Stimulated activated CD8-positive, alpha-beta memory T cell treated with anti-CD3 and anti-CD28 coated beads, Interleukin-7, amount 100 ng/mL, for 4 hours (primary cell): ENCODE data around the gene GNAZ.

Experiments used
- DNase-seq, 2 donors: peaks; one replicate each; pipeline ENCODE4 v3.0.0-alpha.2; 2020; ENCODE audit warnings: low read depth in 2 of 2

Gene GNAZ

DNA sequence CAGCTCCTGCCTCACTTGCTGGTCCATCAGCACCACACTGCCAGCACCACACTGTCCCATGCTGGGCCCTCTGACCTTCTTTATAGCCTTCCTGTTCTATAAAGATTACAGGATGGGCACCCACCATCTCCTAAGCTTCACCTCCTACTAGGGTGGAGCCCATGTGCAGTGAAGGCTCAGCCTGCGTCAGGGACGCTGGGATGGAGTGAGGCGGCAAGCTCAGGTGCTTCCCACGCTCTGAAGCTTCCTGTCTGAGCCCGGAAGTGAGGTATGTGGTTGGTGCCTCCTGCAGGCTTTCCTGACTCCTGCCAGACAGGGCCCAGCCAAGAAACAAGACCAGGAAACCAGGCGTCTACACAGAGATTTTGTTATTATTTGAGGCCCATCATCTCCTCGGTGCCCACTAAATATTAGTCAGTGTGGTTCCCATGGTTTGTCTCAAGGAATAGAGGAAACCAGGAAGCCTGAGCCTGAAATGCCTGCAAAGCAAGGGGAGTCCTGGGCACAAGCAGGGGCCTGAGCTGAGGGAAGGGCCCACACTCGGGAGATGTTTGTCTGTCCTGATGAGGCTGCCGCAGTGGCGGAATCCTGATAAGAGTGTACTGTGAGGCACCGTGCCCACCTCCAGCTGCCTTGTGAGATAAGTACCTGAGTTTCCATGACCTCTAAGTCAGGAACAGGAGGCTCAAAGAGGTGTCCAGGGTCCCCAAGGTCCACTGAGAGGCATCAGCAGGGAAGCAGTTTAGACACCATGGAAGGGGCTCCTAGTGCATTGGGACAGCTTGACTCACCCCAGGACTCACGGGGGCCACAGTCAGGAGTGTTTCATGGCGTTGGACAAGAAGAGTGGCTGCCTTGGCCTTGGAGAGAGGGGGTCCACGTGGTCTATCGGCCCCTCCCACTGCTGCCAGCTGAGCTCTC, 49.4 kb downstream of the GNAZ start:
- DNase-seq: peak; percentile 14 to 21

GRCh38 chr22:23120415-23120899, 50.1 kb downstream of the GNAZ start:
- no peak for DNase-seq

GRCh38 chr22:23121000-23121421, 50.7 kb downstream of the GNAZ start:
- no peak for DNase-seq

DNA sequence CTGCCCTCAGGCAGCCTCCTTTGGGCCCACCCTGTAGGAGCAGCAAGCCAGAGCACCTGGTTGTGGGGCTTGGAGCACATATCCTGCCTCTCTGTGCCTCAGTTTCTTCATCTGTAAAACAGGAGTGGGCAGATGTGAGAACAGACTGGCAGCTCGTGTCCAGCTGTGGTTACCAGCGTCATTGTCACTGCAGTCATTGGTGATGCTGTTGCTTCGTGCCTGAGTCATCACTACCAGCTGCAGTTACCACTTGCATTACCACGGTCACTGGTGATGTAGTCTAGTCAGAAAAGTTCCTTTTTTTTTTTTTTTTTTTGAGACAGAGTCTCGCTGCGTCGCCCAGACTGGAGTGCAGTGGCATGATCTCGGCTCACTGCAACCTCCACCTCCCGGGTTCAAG, 51.1 kb downstream of the GNAZ start:
- no peak for DNase-seq

DNA sequence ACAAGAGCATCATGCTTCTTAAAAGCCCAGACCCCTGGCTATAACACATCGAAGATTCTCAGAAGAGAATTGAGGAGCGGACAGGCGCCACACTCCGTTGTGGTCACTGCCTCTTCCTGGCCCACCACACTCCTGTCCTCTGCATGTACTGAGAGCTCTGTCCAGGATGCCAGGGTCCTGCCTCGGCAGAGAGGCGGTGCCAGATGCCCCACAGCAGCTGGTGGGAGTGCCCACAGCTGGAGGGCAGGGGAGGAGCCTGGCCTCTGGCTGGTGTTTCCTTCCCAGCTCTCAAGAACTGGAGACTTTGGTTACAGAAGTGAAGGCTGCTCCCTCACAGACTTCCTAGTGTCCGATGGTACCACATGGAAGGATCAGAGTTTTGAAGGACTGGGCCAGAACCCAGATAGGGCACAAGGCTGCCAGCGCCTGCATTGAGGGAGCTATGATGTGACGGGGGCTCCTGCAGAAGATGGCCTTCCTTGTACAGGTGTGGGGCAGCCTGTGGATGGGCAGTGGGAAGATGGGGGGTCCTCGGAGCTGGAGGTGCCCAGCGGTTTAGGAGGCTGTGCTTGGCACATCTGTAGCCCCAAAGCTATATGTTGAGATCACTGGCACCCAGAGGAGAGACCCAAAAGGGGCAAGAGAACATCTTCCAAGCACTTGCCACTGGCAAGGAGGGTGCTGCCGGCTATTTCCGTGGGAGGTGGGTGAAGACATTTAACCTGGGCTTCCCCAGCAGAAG, 52.1 kb downstream of the GNAZ start:
- no peak for DNase-seq

GRCh38 chr22:23122992-23123803, 52.9 kb downstream of the GNAZ start:
- no peak for DNase-seq

DNA sequence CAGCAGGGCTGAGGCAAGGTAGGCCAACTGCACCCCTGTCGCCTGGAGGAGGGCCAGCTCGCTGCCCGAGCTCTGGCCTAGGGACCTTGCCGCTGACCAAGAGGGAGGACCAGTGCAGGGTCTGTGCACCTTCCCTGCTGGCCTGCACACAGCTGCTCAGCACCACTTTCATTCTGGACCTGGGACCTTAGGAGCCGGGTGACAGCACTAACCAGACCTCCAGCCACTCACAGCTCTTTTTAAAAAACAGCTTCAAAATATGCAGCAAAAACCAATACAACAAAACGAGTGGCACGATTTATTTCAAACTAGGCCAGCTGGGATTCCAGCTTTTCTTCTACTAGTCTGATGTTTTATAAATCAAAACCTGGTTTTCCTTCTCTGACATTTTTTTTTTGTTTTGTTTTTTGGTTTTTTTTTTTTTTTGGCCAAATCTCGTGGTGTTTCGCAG, 53.5 kb downstream of the GNAZ start:
- DNase-seq: no peak

GRCh38 chr22:23124611-23125511, 54.5 kb downstream of the GNAZ start:
- DNase-seq: no peak

- DNase-seq: no peak
These were observed 55.3 kb downstream of the GNAZ start for GRCh38 chr22:23125512-23126103.

- DNase-seq: no peak
These were observed 56.1 kb downstream of the GNAZ start for GRCh38 chr22:23126165-23127054.

- DNase-seq: no peak
These were observed 56.9 kb downstream of the GNAZ start for GRCh38 chr22:23127055-23127756.

- no peak for DNase-seq
These were observed 57.5 kb downstream of the GNAZ start for GRCh38 chr22:23127788-23128187.

DNA sequence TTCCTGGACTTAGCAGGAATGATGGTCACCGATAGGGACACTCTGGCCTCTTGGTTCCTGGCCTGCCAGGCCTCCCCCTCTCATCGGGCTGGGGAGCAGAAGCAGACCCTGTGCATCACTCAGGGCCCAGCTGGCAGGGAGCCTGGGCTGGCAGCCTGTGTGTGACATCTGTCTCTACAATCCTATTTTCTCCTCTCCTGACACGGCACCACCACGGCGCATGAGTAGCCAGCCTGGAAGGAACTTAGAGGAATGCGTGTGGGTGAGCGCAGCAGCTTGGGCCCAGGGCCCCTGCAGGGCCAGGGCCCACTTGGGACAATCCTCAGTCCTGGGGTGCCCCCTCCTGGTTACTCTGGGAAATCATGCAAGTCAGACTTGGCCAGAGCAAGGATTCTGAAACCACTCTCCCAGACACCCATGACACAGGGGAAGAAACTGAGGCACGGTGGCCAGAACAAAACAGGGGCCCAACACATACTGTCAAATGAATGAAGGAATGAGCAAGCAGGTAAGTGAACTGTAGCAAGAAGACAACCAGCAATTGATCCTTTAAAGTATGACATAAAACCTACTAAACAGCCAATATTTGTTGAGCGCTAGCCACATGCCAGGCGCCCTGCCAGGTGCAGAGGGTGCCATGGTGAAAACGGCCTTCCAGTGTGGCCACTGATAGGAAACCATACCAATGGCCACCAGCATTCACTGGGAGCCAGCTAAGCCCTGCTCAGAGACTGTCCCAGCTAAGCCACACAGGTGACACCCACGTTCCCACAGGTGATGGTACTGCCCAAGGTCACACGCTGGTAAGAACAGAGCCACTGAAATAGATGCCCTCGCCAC, 58.2 kb downstream of the GNAZ start:
- DNase-seq: peak; percentile 51 to 59

DNA sequence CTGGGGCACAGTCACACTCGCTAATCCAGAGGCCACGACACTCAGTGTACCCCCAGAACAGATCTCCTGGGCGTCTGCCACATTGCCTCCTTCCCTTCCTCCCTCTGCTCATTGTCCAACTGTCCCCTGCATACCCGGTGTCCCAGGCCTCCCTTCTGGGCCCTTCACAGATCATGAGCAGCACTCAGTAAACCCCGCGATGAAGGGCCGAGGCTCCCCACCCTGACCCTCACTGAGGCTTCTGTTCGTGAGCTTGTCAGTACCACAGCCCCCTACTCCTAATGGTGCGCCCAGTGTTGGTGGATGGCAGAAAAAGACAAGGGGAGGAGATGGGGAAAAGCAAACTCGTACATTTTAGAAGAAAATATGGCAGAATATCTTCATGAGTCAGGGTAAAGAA, 58.8 kb downstream of the GNAZ start:
- DNase-seq: no peak

DNA sequence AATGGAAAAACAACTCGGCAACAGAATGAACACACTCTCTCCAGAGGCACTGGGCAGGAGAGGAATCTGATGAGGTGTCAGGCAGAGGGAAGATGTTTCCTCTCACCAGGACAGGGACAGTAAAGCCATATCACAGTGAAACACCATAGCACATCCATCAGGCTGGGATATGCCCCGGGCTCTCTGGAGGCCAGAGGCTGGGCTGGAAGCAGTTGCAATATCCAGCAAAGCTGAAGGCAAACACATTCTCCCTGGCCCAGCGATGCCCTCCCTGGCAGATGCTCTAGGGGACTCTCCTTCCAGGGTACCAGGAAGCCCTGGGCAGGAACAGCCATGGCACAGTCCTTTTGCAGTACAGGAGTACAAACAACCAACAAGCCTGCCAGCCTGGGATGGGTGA, 60.4 kb downstream of the GNAZ start:
- no peak for DNase-seq

DNA sequence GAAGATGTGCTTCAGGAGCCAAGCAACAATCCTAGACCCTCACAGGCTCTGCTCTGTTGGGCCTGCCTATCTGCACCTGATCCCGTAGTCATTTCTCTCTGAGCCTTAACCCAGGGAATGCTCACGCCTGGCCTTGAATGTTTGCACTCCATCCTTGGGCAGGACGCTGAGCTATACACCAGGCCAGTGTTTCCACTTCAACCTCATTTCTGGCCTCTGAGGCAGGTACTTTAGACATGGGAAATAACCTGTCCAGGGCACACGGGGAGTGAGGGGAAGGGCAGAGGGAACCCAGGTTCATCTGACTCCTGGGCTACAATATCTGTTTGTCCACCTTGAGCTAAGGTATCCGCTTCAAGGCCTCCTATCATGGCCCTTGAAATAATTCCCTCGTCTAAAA, 61.6 kb downstream of the GNAZ start:
- DNase-seq: no peak

DNA sequence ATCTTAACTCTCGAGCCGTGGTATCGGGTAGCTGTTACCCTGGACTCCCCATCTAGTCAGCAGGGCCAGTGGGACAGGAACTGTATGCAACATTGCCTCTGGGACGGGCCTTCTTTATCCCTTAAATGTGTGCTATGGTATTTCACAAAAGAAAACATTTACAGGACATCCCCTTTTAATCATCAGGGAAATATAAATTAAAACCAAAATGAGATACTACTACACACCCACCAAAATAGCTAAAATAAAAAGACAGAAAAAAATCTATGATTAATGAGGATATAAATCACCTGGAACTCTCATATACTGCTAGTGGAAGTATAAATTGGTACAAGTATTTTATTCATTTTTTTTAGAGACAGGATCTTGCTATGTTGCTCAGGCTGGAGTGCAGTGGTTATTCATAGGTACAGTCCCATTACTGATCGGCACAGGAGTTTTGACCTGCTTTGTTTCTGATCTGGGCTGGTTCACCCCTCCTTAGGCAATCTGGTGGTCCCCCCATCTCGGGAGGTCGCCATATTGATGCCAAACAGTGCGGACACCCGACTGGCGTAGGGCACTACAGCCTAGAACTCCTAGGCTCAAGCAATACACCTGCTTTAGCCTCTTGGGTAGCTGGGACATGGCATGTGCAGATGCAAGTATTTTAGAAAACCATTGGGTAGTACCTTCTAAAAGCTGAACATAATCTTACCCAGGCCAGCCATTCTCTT, 62.2 kb downstream of the GNAZ start:
- DNase-seq: no peak
